Stimulated activated naive CD4-positive, alpha-beta T cell (primary cell): ENCODE results near the gene SNED1.

Source experiments
- DNase-seq, 6 experiments: peaks; one replicate each; lab custom pipeline; 2025; lab: John Stamatoyannopoulos, UW

SNED1 gene

GRCh38 chr2:241048949-241049343 is 50.5 kb downstream of the SNED1 start:
- DNase-seq, result no peak

GRCh38 chr2:241049739-241050623 is 51.6 kb downstream of the SNED1 start:
- DNase-seq, result no peak

- DNase-seq, result no peak
These were observed 52.5 kb downstream of the SNED1 start for GRCh38 chr2:241050624-241051577.

GRCh38 chr2:241051578-241052487 is 53.4 kb downstream of the SNED1 start:
- no peak for DNase-seq

GRCh38 chr2:241052677-241053360 is 54.4 kb downstream of the SNED1 start:
- DNase-seq, result no peak

GRCh38 chr2:241053576-241054251 is 55.3 kb downstream of the SNED1 start:
- no peak for DNase-seq

GRCh38 chr2:241061275-241061674 is 62.9 kb downstream of the SNED1 start:
- no peak for DNase-seq

GRCh38 chr2:241062389-241063092 is 64.1 kb downstream of the SNED1 start:
- no peak for DNase-seq

- DNase-seq, result no peak
These were observed 64.7 kb downstream of the SNED1 start for GRCh38 chr2:241063093-241063551.

GRCh38 chr2:241063587-241063986 is 65.2 kb downstream of the SNED1 start:
- DNase-seq, result no peak

- peak; percentile 20 to 47 (median 39) for DNase-seq
These were observed 65.8 kb downstream of the SNED1 start for GRCh38 chr2:241064008-241064801.

GRCh38 chr2:241064802-241065354 is 66.5 kb downstream of the SNED1 start:
- DNase-seq, result no peak

- DNase-seq, result no peak
These were observed 67.0 kb downstream of the SNED1 start for GRCh38 chr2:241065355-241065803.

- DNase-seq, result no peak
These were observed 67.9 kb downstream of the SNED1 start for GRCh38 chr2:241066171-241066892.

GRCh38 chr2:241066893-241067341 is 68.5 kb downstream of the SNED1 start:
- DNase-seq, result no peak

- no peak for DNase-seq
These were observed 69.2 kb downstream of the SNED1 start for GRCh38 chr2:241067501-241068135.
